Anterior cingulate cortex (tissue), 58 donors: Measurements from ENCODE around the gene DLG1.
"Not testable (repeated sequence)": the region's sequence is repeated elsewhere in the genome, so short reads cannot be mapped to it uniquely, and the experiment has no call there.

ENCODE experiments used
- DNase-seq, 58 donors: peaks; one replicate each; lab custom pipeline; 2025; lab: John Stamatoyannopoulos, UW

Gene DLG1

GRCh38 chr3:197218210-197218609, 80.2 kb downstream of the DLG1 start:
- DNase-seq, result no peak

DNA sequence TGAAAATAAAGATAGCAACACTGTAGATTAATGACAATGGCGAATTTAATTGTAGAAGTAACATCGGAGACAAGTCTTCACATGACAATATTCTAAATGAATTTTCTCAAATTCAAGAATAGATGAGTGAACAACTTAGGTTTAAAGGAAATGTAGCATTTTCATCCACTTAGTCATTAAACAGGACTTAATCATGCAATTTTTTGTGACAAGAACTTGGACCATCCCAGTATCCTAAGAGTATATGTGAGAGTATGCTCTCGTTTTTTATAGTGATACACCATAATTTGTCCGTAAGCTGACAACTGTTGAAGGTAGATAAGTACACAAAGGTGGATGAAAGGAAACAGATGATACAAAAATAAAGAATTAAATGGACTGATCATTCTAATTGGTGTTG, 81.5 kb downstream of the DLG1 start:
- DNase-seq, result no peak

DNA sequence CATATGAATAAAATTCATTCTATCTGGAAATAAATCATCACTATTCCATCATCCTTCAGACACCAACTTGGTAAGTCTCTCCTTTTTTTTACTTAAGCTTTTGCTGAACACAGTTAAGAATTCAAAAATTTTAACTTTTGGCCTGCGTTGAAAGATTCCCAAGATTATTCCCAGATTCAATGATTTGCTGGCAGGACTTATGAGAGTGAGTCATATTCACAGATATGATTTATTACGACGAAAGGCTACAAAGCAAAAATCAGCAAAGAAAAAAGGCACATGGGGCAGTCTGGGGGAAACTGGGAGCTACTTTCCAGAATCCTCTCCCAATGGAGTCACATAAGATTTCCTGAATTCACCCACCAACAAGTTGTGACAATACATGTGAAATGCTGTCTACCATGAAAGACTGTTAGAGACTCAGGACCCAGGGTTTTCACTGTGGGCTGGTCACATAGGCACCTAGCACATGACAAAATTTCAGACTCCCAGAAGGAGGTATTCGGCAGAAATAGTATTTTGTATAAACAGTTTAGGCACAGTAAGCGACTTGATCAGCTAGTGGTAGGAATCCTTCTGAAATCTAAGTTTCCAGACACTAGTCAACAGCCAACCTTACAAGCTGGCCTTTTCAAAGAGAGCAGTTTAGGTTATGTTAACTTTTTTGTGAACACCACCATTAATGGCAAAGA, 82.1 kb downstream of the DLG1 start:
- DNase-seq, result peak in 1 of 58 donors; percentile 11

DNA sequence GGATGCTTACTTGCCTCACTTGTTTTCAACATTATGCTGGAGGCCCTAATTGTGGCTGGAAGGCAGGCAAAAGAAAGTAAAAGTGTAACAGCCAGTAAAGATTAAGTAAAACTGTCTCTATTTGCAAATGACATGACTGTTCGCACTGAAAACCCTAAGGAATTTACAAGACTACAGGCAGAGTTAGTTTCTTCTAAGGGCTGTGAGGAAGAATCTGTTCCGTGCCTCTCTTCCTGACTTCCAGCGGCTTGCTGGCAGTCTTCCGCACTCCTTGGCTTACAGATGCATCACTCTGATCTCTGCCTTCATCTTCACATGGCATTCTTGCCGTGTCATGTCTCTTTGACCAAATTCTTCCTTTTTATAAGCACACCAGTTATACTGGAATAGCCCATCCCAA, 86.1 kb downstream of the DLG1 start:
- DNase-seq, result no peak

- not testable (repeated sequence) for DNase-seq
These were observed 86.7 kb downstream of the DLG1 start for GRCh38 chr3:197211698-197212097.

- no peak for DNase-seq
These were observed 88.8 kb downstream of the DLG1 start for GRCh38 chr3:197209366-197210260.

- no peak for DNase-seq
These were observed 91.5 kb downstream of the DLG1 start for GRCh38 chr3:197206913-197207312.

- DNase-seq, result no peak
These were observed 92.7 kb downstream of the DLG1 start for GRCh38 chr3:197205675-197206074.

GRCh38 chr3:197205265-197205664, 93.1 kb downstream of the DLG1 start:
- DNase-seq, result no peak

DNA sequence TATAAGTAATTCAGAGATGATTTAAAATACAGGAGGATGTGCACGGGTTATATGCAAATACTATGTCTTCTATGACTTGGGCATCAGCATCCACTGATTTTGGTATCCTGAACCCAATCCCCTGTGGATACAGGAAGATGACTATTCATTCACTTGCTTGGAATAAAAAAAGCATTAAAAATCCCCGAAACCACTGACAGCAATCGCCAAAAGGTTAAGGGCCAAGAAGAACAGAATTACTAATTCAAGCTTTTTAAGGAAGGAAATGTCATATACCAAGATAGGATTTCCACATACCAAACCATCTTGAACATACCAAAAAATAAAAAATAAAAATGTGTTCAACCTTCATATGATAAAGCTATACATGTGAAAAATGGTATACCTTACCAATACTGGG, 93.7 kb downstream of the DLG1 start:
- DNase-seq, result no peak

DNA sequence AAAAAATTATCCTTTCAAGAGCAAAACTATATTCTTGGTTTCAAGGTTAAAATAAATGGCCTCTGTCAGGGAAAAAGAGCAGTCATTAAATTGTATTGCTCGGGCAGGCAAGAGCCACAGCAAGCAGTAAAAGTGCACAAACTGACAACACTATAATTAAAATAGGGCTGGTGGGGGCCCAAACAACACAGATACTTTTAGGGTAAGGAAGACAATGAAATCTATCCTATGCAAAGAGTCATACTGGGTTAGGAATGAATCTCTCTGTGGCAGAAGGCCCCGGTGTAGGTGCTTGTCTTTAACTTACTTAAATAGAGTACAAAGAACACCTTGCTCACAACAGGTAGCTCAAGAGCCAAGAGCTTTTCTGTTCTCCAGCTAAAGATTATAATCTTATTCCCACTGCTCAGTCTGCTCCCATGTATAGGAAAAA, 94.7 kb downstream of the DLG1 start:
- no peak for DNase-seq

- DNase-seq, result no peak
These were observed 95.7 kb downstream of the DLG1 start for GRCh38 chr3:197202694-197203093.

DNA sequence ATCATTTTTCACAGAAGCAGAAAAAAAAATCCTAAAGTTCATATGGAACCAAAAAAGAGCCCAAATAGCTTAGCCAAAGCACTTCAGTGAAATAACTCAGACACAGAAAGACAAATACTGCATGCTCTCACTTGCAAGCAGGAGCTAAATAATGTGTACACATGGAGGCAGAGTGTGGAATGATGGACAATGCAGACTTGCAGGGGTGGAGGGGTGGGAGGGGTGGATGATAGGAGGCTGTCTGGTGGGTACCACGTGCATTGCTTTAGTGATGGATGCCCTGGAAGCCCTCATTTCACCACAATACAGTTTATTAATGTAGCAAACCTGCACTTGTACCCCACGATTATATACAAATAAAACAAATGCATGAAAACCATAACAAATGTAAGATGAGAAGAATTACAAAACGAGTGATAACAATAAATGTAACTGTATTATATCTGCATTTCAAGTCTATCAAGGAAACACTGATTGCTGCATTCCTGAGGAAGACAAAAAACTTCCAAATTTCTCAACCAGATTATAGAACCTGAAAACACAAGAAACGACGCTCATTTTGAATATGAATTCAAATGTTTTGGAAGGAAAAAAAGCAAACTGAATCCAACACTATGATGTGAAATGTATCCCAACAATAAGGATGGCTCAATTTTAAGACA, 96.5 kb downstream of the DLG1 start:
- no peak for DNase-seq

GRCh38 chr3:197200856-197201255, 97.6 kb downstream of the DLG1 start:
- not testable (repeated sequence) for DNase-seq

GRCh38 chr3:197197334-197197733, 101.1 kb downstream of the DLG1 start:
- DNase-seq, result no peak

- DNase-seq, result no peak
These were observed 102.2 kb downstream of the DLG1 start for GRCh38 chr3:197196192-197196591.

- DNase-seq, result no peak
These were observed 103.1 kb downstream of the DLG1 start for GRCh38 chr3:197195326-197195725.

- not testable (repeated sequence) for DNase-seq
These were observed 104.7 kb downstream of the DLG1 start for GRCh38 chr3:197193759-197194158.

DNA sequence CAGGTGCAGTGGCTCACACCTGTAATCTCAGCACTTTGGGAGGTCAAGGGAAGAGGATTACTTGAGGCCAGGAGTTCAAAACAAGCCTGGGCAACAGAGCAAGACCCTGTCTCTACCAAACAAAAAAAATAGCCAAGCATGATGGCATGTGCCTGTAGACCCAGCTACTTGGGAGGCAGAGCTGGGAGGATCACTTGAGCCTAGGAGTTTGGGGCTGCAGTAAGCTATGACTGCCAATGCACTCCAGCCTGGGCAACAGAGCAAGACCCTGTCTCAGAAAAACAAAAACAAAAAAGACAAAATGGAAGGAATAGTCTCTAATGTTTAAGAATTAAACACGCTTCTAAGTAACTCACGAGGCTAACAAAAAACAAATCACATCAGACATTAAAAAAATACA, 106.5 kb downstream of the DLG1 start:
- DNase-seq, result no peak

DNA sequence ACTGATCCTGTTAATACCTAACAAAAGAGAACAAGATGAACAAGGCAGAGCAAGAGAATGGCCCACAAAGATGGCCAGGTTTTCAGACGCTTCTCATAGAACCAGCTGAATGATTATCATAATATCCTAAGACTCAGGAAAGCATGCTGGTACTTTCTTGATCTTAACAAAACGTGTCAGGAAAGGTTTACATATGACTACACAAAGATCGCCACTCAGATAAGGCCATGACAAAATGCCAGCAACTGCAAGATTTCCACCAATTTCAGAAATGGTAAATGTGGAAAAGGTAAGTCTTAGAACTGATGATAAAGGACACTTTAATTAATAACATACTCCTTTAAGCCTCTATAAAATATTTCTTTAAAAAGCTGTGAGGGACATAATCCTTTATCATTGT, 108.8 kb downstream of the DLG1 start:
- no peak for DNase-seq

- DNase-seq, result no peak
These were observed 109.4 kb downstream of the DLG1 start for GRCh38 chr3:197188963-197189362.
